K562 (cell line): Measurements from ENCODE around the gene MCL1. TPM values are rescaled to one million over a fixed set of nuclear protein-coding genes. Genes with fewer than 3 reads are reported as not detected.

ENCODE experiments used
- ATAC-seq: fragments of 200-7000 bp; cut with Tn5 transposase; 3 replicates; pipeline ENCODE4 v1.9.1; 2020; ENCODE audit warnings: moderate library complexity
- BruUV-seq: library from RNA; stranded (reverse); fragments of 400-500 nt; replicated peaks from 2 replicates; lab custom pipeline; 2021; lab: Mats Ljungman, UMichigan
- CTCF ChIA-PET: fragments of 300-600 bp; formaldehyde crosslinking; extraction: SDS; loops from one replicate; lab custom pipeline; 2021; ENCODE audit warnings: low intra/inter-chr PET ratio; lab: Yijun Ruan, JAX
- POLR2A ChIA-PET: fragments of 300-600, 350-650 bp; sonication (Branson Sonifier 250); formaldehyde crosslinking; extraction: SDS; loops from one replicate; lab custom pipeline; 2021; ENCODE audit warnings: antibody characterized with exemption, inconsistent platforms; lab: Yijun Ruan, JAX
- DNase-seq, 4 experiments: peaks; one replicate each; pipeline versions ENCODE4 v3.0.0 to v3.0.0-alpha.2; 2011 to 2018; ENCODE audit warnings: low spot score in 3 of 4, mixed read lengths in 3 of 4; ENCODE audit errors: extremely low read depth in 1 of 4
- FAIRE-seq: peaks from 2 replicates; lab custom pipeline; 2011; peaks lifted over from hg19 to GRCh38; lab: Jason Lieb, UNC
- H2AFZ ChIP-seq: 2 replicates; pipeline ENCODE4 v1.6.0; 2011; ENCODE audit warnings: low read depth, low read length, control low read depth, inconsistent platforms
- H3K27ac ChIP-seq: fragments of 200-600 bp; 3 replicates; pipeline ENCODE4 v1.8.0; 2011; ENCODE audit warnings: low read depth, mild to moderate bottlenecking, control low read depth, inconsistent platforms, low read length, moderate library complexity, mixed read lengths; ENCODE audit errors: extremely low read depth
- H3K27me3 ChIP-seq, 2 experiments: fragments of 300-600 bp in 1 of 2; 2 replicates in 1 of 2; 3 replicates in 1 of 2; pipeline versions ENCODE4 v1.6.0 to v1.8.0; 2011; ENCODE audit warnings: inconsistent platforms in 2 of 2, low read length in 2 of 2, mild to moderate bottlenecking in 1 of 2, mixed read lengths in 1 of 2, moderate library complexity in 1 of 2; ENCODE audit not compliant: control insufficient read depth in 2 of 2, insufficient read depth in 2 of 2
- H3K36me3 ChIP-seq: fragments of 300-600 bp; 3 replicates; pipeline ENCODE4 v1.8.0; 2011; ENCODE audit warnings: mild to moderate bottlenecking, low read length, inconsistent platforms; ENCODE audit not compliant: control insufficient read depth, insufficient read depth
- H3K4me1 ChIP-seq, 2 experiments: fragments of 200-600 bp in 1 of 2; replicated peaks in 1 of 2; 2 replicates in 1 of 2; 3 replicates in 1 of 2; pipeline versions ENCODE4 v1.5.1 to v1.8.0; 2011; ENCODE audit warnings: inconsistent platforms in 2 of 2, low read length in 2 of 2, mild to moderate bottlenecking in 1 of 2, mixed read lengths in 1 of 2, moderate library complexity in 1 of 2; ENCODE audit not compliant: control insufficient read depth in 2 of 2, insufficient read depth in 2 of 2
- H3K4me2 ChIP-seq: 2 replicates; pipeline ENCODE4 v1.6.1; 2011; ENCODE audit warnings: low read length, control low read depth, inconsistent platforms, mixed read lengths; ENCODE audit not compliant: insufficient read depth
- H3K4me3 ChIP-seq: fragments of 200-600 bp; sonication (generic), shearing (Covaris generic); 2 replicates; pipeline ENCODE4 v1.5.1; 2016; ENCODE audit warnings: control low read depth, inconsistent platforms
- H3K79me2 ChIP-seq: fragments of 200-600 bp; 3 replicates; pipeline ENCODE4 v1.8.0; 2011; ENCODE audit warnings: low read length, inconsistent platforms; ENCODE audit not compliant: control insufficient read depth, insufficient read depth
- H3K9ac ChIP-seq, 2 experiments: 2 replicates each; pipeline versions ENCODE4 v1.6.0 to v1.6.1; 2011; ENCODE audit warnings: low read depth in 2 of 2, low read length in 2 of 2, control low read depth in 1 of 2, inconsistent platforms in 1 of 2, mild to moderate bottlenecking in 1 of 2, mixed read lengths in 1 of 2; ENCODE audit not compliant: insufficient read depth in 1 of 2
- H3K9me1 ChIP-seq: one replicate; pipeline ENCODE4 v1.6.0; 2011; ENCODE audit warnings: inconsistent platforms, mild to moderate bottlenecking, low read length, moderate library complexity; ENCODE audit not compliant: control insufficient read depth, insufficient read depth
- H3K9me3 ChIP-seq: replicated peaks from 2 replicates; pipeline ENCODE4 v1.5.1; 2011; ENCODE audit warnings: low read depth, low read length, inconsistent platforms; ENCODE audit not compliant: control insufficient read depth, insufficient read depth
- H4K20me1 ChIP-seq: replicated peaks from 2 replicates; pipeline ENCODE4 v1.6.1; 2011; ENCODE audit warnings: low read length, inconsistent platforms, mixed read lengths; ENCODE audit not compliant: control insufficient read depth, insufficient read depth
- CHCHD3 ChIP-seq: fragments of 250-450 bp; sonication (Bioruptor Pico); IDR thresholded peaks from 2 replicates; pipeline ENCODE4 v2.1.2; 2022; ENCODE audit warnings: mild to moderate bottlenecking
- ELF1 ChIP-seq: fragments of 200-800 bp; sonication (Bioruptor generic); IDR thresholded peaks from 2 replicates; pipeline ENCODE4 v1.6.1; 2016; ENCODE audit warnings: missing genetic modification characterization, missing compliant biosample characterization
- NR1H2 ChIP-seq: sonication (generic); formaldehyde crosslinking; IDR thresholded peaks from 2 replicates; pipeline ENCODE4 v1.4.0; 2020; ENCODE audit warnings: mild to moderate bottlenecking, missing genetic modification reagents
- PBX2 ChIP-seq, 2 experiments: IDR thresholded peaks in 1 of 2; conservative IDR thresholded peaks in 1 of 2; 2 replicates each; pipeline ENCODE4 v1.6.1; 2016; ENCODE audit warnings: low read depth in 2 of 2, mild to moderate bottlenecking in 1 of 2, missing compliant biosample characterization in 1 of 2, missing genetic modification characterization in 1 of 2, moderate library complexity in 1 of 2
- SP2 ChIP-seq: IDR thresholded peaks from 2 replicates; pipeline ENCODE4 v1.6.1; 2011; ENCODE audit warnings: mild to moderate bottlenecking, low read depth, low read length, moderate library complexity; ENCODE audit not compliant: poor library complexity, severe bottlenecking; ENCODE audit errors: extremely low read depth
- XRCC3 ChIP-seq: fragments of 450-650 bp; IDR thresholded peaks from 2 replicates; pipeline ENCODE4 v1.6.1; 2017; ENCODE audit warnings: mild to moderate bottlenecking, moderate library complexity
- ZEB2 ChIP-seq: fragments of 450-650 bp; IDR thresholded peaks from 2 replicates; pipeline ENCODE4 v1.6.1; 2016
- ZNF41 ChIP-seq: fragments of 250-450 bp; sonication (Bioruptor Pico); conservative IDR thresholded peaks from 2 replicates; pipeline ENCODE4 v1.4.0; 2020; ENCODE audit warnings: mild to moderate bottlenecking
- ZNF518B ChIP-seq: fragments of 250-450 bp; sonication (Bioruptor Pico); IDR thresholded peaks from 2 replicates; pipeline ENCODE4 v1.5.0; 2021; ENCODE audit warnings: mild to moderate bottlenecking, moderate library complexity
- WGBS: fragments of 100-300 bp; shearing (Covaris generic); methylation state at CpG from one replicate; pipeline ENCODE4 v1.1.6; 2016; ENCODE audit warnings: low coverage, mixed read lengths; ENCODE audit not compliant: insufficient coverage; ENCODE audit errors: missing lambda C conversion rate; 5-methylcytosine and 5-hydroxymethylcytosine counted together
- in situ Hi-C: fragments of 300-500 bp; cut with MboI; formaldehyde crosslinking; loops from 4 replicates; pipeline ENCODE4 v1.15.0; 2018; ENCODE audit warnings: inconsistent platforms, mixed read lengths
- intact Hi-C: fragments of 100-400 bp; cut with micrococcal nuclease; formaldehyde crosslinking; loops from 2 replicates; pipeline ENCODE4 v1.14.2; 2022
- polyA plus RNA-seq, 8 experiments: library from polyadenylated mRNA; depleted of rRNA in 4 of 8; stranded (reverse) in 5 of 8; unstranded in 3 of 8; fragments of >200 nt; fragmentation: Nextera tagmentation in 2 of 8; fragmentation: Illumina TruSeq in 1 of 8; extraction: Ambion mirVana in 2 of 8; extraction: Trizol in 1 of 8; gene quantifications; 2 replicates each; pipeline versions ENCODE4 v1.2.1 to v1.2.3, GENCODE V29; 2011 to 2014; ENCODE audit warnings: inconsistent platforms in 1 of 8, missing spikeins in 1 of 8
- total RNA-seq, 7 experiments: library from RNA; depleted of rRNA in 6 of 7; stranded (reverse); fragments of >200 nt in 6 of 7; fragmentation: Illumina TruSeq in 2 of 7; extraction: Trizol in 2 of 7; gene quantifications; 2 replicates each; pipeline versions ENCODE4 v1.2.1 to v1.2.3, GENCODE V29; 2011 to 2021; ENCODE audit warnings: low replicate concordance in 1 of 7

Gene MCL1
- total and polyA plus RNA-seq, 9 of the 15 experiments (the other 6 are each of a cell fraction or from before 2014, with no cell fraction given): 27.1 to 224 (median 138) TPM

DNA sequence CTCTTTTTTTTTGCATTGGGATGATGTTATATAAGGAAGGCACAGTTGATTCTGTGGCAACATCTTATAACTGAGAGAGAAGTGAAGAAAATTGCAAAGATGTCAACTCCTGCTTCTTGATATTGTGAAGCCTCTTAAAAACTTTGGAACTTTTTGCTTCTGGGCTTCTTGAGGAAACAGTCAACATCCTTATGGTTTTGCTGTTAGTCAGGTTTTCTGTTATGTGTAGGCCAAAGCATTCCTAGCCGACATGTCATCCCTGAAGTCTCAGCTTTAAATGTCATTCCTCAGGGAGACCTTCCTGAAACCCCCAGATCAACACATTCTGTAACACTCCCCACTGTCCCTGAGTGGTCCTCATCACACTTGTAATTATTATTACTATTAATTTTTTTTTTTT, 51.2 kb downstream of the MCL1 start:
- ChIA-PET POLR2A (interaction anchor here (1.5 kb wide), 1 partner anchor 10 kb away, joined by 3 read pairs; no protein-coding TSS in a partner anchor), CTCF (no interaction called here)
- in situ Hi-C loops: no loop called here

More for the DNA sequence above, 51.2 kb downstream of the MCL1 start:
- no peak overlapping the region for H3K27ac ChIP-seq
- no peak overlapping the region for H2AFZ ChIP-seq
- BruUV-seq: no TSS peak
- no peak for ATAC-seq
- WGBS: 100% methylated on average over 1 of the region's 1 CpG
- no peaks in the 10 kb centered on the region for H3K27me3 ChIP-seq
- no peak overlapping the region for H3K4me3 ChIP-seq
- no peaks in the 10 kb centered on the region for H3K9me3 ChIP-seq
- intact Hi-C loops: no loop called here
- no peak overlapping the region for H3K9ac ChIP-seq
- no peaks in the 10 kb centered on the region for H3K36me3 ChIP-seq
- H3K4me1 ChIP-seq: peaks cover 6 to 9% of the 10 kb centered on the region in 2 experiments; a peak in 4 of 5 replicates
- no peaks in the 10 kb centered on the region for H3K79me2 ChIP-seq
- peak; percentile 71 for FAIRE-seq
- no peak for DNase-seq
- H3K9me1 ChIP-seq: no peaks in the 10 kb centered on the region
- no peak overlapping the region for H3K4me2 ChIP-seq
- TF ChIP-seq XRCC3: no peak
- no peak for TF ChIP-seq ZEB2
- no peak for TF ChIP-seq PBX2 (CRISPR knock-in tag; IDR thresholded peaks at IDR 0.05; ENCODE audit: low read depth)
- no peak for TF ChIP-seq PBX2 (tag; conservative IDR thresholded peaks at IDR 0.05; ENCODE audit: low read depth)
- no peak for TF ChIP-seq ZNF518B
- TF ChIP-seq ELF1 (tag): no peak
- TF ChIP-seq CHCHD3 (CRISPR knock-in tag): no peak
- TF ChIP-seq ZNF41 (CRISPR knock-in tag): no peak
- TF ChIP-seq SP2: no peak
- TF ChIP-seq NR1H2 (CRISPR knock-in tag): no peak
- H4K20me1 ChIP-seq: no peaks in the 10 kb centered on the region
